Activated CD4-positive, CD25-positive, alpha-beta regulatory T cell treated with anti-CD3 and anti-CD28 coated beads, Interleukin-2, amount 50 U/mL, for 72 hours (primary cell): ENCODE data around the gene RASIP1.

ENCODE experiments used
- DNase-seq: peaks from one replicate; pipeline ENCODE4 v3.0.0; 2021

RASIP1 gene

GRCh38 chr19:48670699-48671445 is 69.5 kb downstream of the RASIP1 start:
- DNase-seq: no peak
